SU-DHL-6 (cell line): ENCODE results near the gene GPS2.

Experiments used
- EZH2phosphoT487 ChIP-seq: fragments of 200-600 bp; sonication (generic), shearing (Covaris generic); conservative IDR thresholded peaks from 2 replicates; pipeline ENCODE4 v1.6.1; 2018; ENCODE audit warnings: mild to moderate bottlenecking, antibody characterized with exemption, low read length, moderate library complexity, mixed read lengths
- TF ChIP-seq, protein P1 (sequence below): fragments of 200-600 bp; sonication (generic); IDR thresholded peaks from one replicate; pipeline ENCODE4 v1.5.1; 2017; ENCODE audit warnings: antibody characterized with exemption, mild to moderate bottlenecking, low read length, moderate library complexity; ENCODE audit not compliant: insufficient read depth, poor library complexity, severe bottlenecking

DNA sequence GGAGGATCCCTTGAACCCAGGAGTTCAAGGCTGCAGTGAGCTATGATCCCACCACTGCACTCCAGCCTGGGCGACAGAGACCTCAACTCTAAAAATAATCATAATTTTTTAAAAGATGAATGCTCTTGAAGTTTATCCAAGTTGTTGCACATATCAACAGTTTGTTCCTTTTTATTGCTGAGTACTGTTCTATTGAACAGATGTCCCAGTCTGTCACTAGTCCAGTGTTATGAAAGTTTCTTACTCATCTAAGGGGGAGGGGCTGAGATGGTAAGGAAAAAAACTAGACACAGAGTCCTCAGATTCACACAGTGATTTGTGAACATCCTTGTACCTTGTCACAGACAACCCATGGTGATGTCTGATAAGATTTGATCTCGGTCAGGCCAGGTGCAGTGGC lies 25.0 kb upstream of the GPS2 start:
- TF ChIP-seq, protein P1, sequence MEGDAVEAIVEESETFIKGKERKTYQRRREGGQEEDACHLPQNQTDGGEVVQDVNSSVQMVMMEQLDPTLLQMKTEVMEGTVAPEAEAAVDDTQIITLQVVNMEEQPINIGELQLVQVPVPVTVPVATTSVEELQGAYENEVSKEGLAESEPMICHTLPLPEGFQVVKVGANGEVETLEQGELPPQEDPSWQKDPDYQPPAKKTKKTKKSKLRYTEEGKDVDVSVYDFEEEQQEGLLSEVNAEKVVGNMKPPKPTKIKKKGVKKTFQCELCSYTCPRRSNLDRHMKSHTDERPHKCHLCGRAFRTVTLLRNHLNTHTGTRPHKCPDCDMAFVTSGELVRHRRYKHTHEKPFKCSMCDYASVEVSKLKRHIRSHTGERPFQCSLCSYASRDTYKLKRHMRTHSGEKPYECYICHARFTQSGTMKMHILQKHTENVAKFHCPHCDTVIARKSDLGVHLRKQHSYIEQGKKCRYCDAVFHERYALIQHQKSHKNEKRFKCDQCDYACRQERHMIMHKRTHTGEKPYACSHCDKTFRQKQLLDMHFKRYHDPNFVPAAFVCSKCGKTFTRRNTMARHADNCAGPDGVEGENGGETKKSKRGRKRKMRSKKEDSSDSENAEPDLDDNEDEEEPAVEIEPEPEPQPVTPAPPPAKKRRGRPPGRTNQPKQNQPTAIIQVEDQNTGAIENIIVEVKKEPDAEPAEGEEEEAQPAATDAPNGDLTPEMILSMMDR = no peak
- no peak for TF ChIP-seq EZH2phosphoT487
